GM18520 (cell line): ENCODE results near the gene ATP2B2.
"Not testable (repeated sequence)": the region's sequence is repeated elsewhere in the genome, so short reads cannot be mapped to it uniquely, and the experiment has no call there.

Experiments
- ATAC-seq: cut with Tn5 transposase; IDR thresholded peaks from one replicate; pipeline ENCODE4 v1.9.1; 2021; ENCODE audit not compliant: unreplicated experiment

The ATP2B2 gene

GRCh38 chr3:10505050-10505790 is at the start of gene ATP2B2:
Gene ATP2B2 (minus strand): TSS chr3:10505586. CDS start chr3:10449543, 56,043 bp downstream.
- no peak for ATAC-seq

DNA sequence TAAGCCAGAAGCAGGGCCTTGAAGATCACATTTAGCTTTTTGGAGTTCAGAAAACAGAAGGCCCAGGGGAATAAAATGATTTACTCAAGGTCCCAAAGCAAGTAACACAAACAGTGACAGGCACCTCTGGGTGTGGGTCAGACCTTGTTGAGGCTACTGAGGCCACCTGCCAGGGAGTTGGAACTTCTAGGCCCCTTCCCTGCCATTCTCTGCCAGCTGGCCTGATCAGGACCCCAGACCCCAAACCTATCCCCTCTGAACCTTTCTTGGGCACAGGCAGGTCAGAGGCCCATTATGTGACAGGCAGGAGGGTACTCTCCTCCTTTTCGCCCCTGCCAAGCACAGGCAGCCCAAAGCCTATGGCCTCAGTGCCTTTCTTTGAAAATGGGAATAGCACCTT is 49.4 kb upstream of the ATP2B2 start:
- ATAC-seq = no peak

DNA sequence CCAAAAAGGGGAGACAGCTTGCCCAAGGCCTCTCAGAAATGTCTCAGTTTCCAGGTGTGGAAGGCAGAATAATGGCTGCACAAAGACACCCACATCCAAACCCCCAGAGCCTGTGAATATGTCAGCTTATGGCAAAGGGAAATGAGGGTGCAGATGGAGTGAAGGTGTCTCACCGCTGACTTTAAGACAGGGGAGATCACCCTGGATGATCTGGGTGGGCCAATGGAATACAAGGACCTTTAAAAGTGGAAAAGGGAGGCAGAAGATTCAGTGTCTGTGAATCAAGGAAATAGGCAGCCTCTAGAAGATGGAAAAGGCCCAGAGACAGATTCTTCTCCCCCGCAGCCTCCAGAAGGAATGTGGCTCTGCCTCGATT is 48.8 kb upstream of the ATP2B2 start:
- no peak for ATAC-seq

GRCh38 chr3:10553591-10554235 is 48.3 kb upstream of the ATP2B2 start:
- no peak for ATAC-seq

DNA sequence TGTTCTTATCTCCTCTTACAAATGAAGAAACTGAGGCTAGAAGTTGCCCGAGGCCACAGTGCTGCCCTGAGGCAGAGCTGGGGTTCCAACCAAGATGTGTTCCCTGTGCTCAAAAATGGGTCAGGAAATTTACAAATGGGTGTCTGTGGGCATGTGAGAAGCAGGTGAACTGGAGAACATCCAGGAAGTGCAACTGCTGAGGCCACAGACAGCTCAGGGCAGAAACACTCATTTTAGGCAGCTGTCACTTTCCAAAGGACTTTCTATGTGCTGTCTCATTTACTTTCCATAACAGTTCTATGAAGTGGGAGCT is 47.2 kb upstream of the ATP2B2 start:
- no peak for ATAC-seq

DNA sequence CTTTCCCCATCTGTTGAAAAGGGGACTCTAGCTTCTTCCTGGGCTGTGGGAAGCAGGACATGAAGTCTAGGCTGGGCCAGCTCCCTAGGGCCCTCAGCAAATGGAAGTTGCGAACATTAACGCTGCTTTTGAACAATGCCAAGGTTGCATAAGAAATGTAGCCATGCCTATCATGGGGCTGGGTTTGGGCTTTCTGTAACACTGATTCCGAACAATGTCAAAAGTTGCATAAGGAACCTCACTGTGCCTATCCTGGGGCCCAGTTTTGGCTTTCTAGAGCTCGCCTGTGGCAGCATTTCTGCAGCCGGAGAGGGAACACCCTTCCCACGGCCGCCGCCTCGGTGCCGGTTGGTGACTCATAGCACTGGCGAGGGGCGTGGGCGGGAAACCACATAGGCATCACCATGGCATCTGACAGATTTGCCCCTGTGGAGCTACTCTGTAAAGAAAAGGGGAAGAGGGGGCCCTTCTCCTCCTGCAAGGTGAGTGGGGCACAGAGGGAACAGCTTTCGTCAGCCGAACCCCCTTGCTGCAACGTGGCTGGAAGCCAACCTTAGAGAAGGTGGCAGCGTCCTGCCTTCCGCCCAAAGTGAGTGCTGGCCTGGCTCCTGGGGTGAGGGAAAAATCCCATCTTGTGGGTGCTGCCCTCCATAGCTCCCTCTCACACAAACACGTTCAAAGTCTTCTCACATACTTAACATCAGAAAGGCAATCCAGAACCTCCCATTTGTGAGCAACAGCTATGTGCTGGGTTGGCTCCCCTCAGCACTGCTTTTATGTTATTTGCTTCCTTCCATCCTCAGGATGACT is 46.6 kb upstream of the ATP2B2 start:
- ATAC-seq = no peak

DNA sequence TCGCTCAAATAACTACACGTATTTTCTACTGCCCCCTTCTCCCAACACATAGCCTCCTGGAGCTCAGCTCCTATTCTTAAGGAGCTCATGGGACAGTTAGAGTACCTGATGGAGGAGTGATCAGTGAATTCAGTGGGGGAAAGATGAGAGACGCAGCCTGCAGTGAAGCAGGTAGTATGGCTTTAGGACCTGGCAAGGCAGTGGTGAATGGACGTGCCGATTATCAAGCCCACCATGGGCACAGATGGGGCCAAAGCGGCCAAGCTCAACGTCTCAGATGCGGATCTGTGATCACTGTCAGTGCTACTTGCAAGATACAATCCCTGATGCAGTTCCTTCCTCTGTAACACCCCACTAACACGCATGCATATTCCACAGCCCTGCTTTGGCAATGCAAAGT is 45.8 kb upstream of the ATP2B2 start:
- ATAC-seq = no peak

DNA sequence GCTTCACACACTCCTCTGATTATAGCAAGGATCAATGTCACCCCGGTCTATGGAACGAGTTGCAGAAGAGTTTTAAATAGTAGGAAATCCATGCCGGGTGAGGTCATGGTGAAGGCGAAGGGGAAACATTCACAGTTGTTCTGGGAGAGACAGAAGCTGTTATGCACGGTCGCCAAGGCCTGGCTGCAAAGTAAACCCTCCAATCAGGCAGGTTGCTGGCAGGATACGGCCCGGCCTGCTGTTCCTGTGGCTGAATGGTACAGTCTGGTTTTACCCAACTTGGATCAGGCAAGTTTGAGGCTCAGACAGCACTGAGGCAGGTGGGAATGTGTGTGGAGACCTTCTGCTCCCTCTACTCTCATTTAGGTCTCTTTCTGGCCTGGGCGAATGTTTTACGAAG is 45.3 kb upstream of the ATP2B2 start:
- no peak for ATAC-seq

GRCh38 chr3:10549617-10550230 is 44.3 kb upstream of the ATP2B2 start:
- ATAC-seq = no peak

DNA sequence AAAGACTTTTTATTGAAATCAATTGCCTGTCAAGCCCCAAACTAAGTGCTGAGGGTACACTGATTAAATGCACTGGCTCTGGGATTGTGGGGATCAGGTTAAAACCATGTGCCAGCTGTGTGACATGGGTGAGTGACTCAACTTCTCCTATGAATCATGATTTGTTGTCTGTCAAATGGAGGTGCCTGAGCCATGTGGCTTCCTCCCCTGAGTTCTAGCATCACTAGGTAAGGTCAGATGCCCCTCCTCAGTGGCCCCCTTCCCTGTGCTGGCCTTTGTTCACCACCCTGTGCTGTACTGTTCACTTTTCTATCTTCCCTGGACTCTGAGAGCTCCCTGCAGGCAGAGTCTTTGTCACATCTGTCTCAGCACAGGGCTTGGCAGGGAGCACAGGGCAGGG is 43.6 kb upstream of the ATP2B2 start:
- no peak for ATAC-seq

- ATAC-seq = no peak
These were observed 42.7 kb upstream of the ATP2B2 start for GRCh38 chr3:10547841-10548783.

DNA sequence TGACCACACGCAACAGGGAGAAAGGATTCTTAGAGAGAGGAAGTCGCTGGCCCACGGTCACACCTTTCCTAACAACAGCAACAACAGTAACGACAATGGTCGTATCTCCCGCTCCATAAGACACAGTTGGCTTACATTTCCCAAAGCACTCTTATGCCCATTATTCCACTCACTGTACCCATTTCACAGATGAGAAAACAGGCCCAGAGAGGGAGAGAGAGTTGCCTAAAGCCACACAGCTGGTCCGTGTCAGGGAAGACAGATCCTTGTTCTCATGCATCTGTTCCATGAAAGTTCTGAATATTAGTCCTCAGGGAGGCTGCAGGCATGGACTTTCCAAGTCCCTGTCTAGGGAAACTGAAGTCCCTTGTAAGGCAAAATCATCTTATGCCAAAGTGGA is 42.0 kb upstream of the ATP2B2 start:
- ATAC-seq = no peak

DNA sequence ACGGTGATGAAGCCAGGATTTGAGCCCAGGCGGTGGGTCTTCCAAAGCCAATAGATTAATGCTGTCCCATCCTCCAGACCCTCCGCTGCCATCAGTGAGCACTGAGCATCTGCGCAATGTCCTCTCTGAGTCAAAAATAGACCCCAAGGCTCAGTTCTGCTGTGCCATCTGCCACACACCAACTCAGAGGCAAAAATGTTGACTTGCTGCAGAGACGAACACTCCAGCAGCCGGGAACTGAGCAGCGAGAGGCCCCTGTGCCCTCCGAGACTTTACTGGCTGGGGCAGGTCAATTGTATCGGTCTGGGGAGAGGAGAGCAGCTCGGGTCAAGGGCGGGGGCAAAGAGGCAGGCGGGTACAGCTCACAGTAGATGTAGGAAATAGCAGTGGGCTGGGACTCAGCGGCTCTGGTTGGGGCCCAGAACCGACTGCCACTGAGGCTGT is 41.5 kb upstream of the ATP2B2 start:
- no peak for ATAC-seq

DNA sequence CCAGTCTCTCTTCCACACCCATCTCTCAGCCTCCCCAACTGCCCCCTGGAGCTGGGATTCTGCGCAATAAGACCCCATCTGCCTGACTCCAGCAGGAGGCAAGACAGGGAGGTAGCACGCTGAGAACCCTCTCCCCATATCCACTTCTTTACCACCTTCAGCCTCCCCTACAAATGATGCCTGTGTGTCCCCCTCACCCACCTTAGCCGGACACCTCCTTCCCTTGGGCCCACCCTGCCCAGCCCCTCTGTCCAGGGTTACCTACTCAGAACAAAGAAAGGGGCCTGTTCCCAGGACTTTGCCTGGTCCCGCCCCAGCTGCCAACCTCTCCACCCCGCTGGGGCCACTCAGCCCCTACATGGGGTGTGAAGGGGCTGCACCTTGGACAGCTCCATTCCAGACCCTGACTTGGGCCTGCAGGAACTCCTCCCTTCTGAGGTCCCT is 40.8 kb upstream of the ATP2B2 start:
- no peak for ATAC-seq

- ATAC-seq = no peak
These were observed 37.1 kb upstream of the ATP2B2 start for GRCh38 chr3:10542518-10542917.

DNA sequence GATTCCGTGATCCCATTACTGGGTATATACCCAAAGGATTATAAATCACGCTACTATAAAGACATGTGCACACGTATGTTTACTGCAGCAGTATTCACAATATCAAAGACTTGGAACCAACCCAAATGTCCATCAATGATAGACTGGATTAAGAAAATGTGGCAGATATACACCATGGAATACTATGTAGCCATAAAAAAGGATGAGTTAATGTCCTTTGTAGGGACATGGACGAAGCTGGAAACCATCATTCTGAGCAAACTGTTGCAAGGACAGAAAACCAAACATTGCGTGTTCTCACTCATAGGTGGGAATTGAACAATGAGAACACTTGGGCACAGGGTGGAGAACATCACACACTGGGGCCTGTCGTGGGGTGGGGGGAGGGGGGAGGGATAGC is 35.0 kb upstream of the ATP2B2 start:
- ATAC-seq = not testable (repeated sequence)

DNA sequence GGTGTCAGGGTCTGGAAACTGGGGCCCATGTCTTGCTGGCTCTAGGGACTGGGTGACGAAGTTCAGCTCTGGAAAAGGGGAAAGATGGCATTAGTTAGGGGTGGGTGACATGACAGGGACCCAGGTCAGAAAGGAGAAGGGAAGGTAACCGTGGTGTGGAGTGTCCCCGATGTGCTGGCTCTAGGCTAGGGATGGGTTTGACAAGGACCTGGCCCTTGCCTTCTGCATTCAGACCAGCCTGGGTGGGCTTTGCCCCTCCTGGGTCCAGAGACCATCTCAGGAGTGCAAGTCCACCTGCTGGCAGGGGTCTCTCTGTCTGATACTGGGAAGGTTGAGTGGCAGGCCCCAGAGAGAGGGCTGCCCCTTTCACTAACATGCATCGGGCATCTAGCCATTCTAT is 28.7 kb upstream of the ATP2B2 start:
- no peak for ATAC-seq

DNA sequence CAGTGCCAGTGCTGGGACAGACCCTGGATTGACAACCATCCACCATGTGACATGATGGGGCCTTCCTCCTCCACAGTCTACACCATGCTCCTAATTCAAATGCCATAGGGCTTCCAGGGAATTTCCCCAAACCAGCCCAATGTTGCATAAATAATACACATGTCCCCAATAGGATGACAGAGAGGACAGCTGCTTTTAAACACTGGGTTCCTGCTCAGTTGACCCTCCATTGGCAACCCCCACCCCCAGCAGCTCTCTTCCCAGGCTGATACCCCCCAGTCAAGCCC is 28.3 kb upstream of the ATP2B2 start:
- ATAC-seq = no peak

DNA sequence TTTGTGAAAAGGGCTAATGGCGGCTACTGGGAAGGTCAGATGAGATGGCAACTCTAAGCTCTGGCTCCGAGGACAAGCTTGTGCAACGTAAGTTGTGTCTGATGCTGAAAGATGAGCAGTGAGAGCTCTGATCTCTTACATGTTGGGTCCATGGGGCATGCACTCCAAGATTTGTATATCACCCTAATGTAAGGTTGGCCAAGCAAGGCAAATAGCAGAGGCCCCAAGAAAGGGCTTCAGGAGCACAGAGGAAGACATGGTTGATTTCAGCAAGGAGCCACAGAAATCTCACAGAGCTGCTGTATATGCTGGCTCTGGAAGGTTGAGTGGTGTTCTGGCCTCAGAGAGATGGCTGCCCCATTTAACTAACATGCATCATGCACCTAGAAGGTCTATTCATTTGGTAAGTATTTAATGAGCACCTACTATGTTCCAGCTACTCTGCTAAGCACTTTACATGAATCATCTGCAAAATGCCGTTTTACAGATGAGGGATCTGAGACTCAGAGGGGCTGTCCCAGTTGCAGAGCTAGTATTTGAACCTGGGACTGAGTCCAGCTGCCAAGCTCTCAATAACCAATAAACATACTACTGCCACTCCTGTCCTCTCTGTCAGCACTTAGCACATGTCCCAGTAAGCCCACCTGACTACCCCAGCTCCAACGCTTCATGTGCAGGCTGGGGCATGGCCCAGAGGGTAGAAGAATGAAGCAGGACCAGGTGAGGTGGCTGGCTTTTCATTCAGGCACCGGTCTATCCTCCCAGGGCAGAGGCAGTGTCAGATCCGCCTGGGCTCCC is 27.8 kb upstream of the ATP2B2 start:
- ATAC-seq = no peak

DNA sequence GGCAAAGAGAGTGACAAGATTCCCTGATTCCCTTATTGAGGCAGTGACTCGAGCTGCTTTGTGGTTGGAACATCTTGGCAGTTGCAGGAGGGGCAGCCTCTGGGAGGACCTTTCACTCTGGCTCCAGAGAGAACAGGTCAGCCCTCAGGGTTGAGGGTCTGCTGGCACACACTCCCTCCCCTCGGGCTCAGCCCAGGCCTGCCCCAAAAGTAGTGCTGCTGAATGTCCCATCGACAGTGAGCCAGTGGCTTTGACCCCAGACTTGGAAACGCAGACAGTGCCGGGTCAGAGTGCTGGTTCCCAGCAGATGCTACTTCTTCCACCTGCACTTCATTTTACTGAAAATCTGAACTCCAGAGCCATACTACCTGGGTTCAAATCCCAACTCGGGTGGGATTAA is 25.6 kb upstream of the ATP2B2 start:
- no peak for ATAC-seq
